Activated CD4-positive, alpha-beta memory T cell treated with anti-CD3 and anti-CD28 coated beads for 36 hours (primary cell): Measurements from ENCODE around the gene DDX31. TPM values are rescaled to one million over a fixed set of nuclear protein-coding genes. Genes with fewer than 3 reads are reported as not detected.
"Not testable (repeated sequence)": the region's sequence is repeated elsewhere in the genome, so short reads cannot be mapped to it uniquely, and the experiment has no call there.

Source experiments
- CTCF ChIA-PET: fragments of 350-600 bp; sonication (Branson Sonifier 250); formaldehyde crosslinking; loops from one replicate; lab custom pipeline; 2021; ENCODE audit warnings: antibody characterized with exemption, inconsistent platforms; lab: Charles Lee
- POLR2A ChIA-PET: fragments of 350-600 bp; sonication (Branson Sonifier 250); formaldehyde crosslinking; loops from one replicate; lab custom pipeline; 2021; ENCODE audit warnings: antibody characterized with exemption; lab: Charles Lee
- DNase-seq: peaks from one replicate; pipeline ENCODE4 v3.0.0-alpha.2; 2020
- H3K27ac Mint-ChIP-seq: one replicate; pipeline ENCODE4 v1.8.0; 2021; ENCODE audit warnings: mixed read lengths
- H3K27me3 Mint-ChIP-seq: one replicate; pipeline ENCODE4 v1.8.0; 2021; ENCODE audit warnings: mixed read lengths
- H3K36me3 Mint-ChIP-seq: one replicate; pipeline ENCODE4 v1.8.0; 2021; ENCODE audit warnings: mixed read lengths
- H3K4me1 Mint-ChIP-seq: one replicate; pipeline ENCODE4 v1.8.0; 2021; ENCODE audit warnings: low read depth, mixed read lengths
- H3K4me3 Mint-ChIP-seq: one replicate; pipeline ENCODE4 v1.8.0; 2021; ENCODE audit warnings: mild to moderate bottlenecking, mixed read lengths
- H3K9me3 Mint-ChIP-seq: one replicate; pipeline ENCODE4 v1.8.0; 2021; ENCODE audit warnings: mixed read lengths
- intact Hi-C: fragments of 100-400 bp; cut with micrococcal nuclease; formaldehyde crosslinking; loops from one replicate; pipeline ENCODE4 v1.15.1; 2023
- total RNA-seq, 2 experiments: library from RNA; stranded (reverse); gene quantifications; one replicate each; pipeline ENCODE4 v1.2.3, GENCODE V29; 2021

Gene DDX31
- total RNA-seq, 2 experiments from 2014 or later: 17.2 to 18.8 TPM

GRCh38 chr9:132571806-132572600 is 97.8 kb downstream of the DDX31 start:
- intact Hi-C loops: no loop called here
- Mint-ChIP-seq H3K27me3 (peaks cover 26% of the 10 kb centered on the region), H3K36me3 (no peaks in the 10 kb centered on the region), H3K4me3 (no peak overlapping the region), H3K9me3 (no peaks in the 10 kb centered on the region), H3K4me1 (no peaks in the 10 kb centered on the region), H3K27ac (no peak overlapping the region)
- ChIA-PET POLR2A (no interaction called here), CTCF (interaction anchor here (0.7 to 1.0 kb wide), 2 partner anchors 65 to 160 kb away, joined by 3 read pairs; no protein-coding TSS in a partner anchor)
- DNase-seq: no peak

GRCh38 chr9:132568787-132569186 is 101.0 kb downstream of the DDX31 start:
- H3K27me3 Mint-ChIP-seq, H3K4me1 Mint-ChIP-seq, DNase-seq, H3K27ac Mint-ChIP-seq, H3K36me3 Mint-ChIP-seq, intact Hi-C loops, POLR2A ChIA-PET, H3K9me3 Mint-ChIP-seq, H3K4me3 Mint-ChIP-seq, CTCF ChIA-PET: not testable (repeated sequence)

DNA sequence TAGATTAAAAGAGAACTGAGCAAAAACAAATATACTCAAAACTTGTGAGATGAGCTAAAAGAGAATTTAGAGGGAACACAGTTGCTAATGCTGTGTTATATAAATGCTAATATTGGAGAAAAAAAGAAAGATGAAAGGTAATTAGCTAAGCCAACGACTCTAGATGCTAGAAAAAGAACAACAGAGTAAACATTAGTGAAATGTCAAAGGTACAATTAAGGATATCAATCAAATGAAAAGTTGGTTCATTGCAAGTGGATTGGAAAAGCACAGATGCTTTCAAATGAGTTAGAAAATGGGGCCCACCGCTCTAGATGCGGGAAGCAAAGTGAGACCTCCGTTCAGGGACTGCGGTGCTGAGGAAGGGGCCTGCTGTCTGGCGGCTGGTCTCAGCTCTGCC is 105.3 kb downstream of the DDX31 start:
- Mint-ChIP-seq H3K4me1 (no peaks in the 10 kb centered on the region), H3K27me3 (peaks cover 8% of the 10 kb centered on the region), H3K27ac (no peak overlapping the region), H3K9me3 (peaks cover 3% of the 10 kb centered on the region), H3K4me3 (no peak overlapping the region), H3K36me3 (no peaks in the 10 kb centered on the region)
- DNase-seq: no peak
- intact Hi-C loops: no loop called here
- POLR2A ChIA-PET: no interaction called here
- CTCF ChIA-PET: interaction anchor here (0.6 kb wide), 1 partner anchor 11 kb away, joined by 3 read pairs; no protein-coding TSS in a partner anchor

GRCh38 chr9:132562306-132562573 is 107.5 kb downstream of the DDX31 start:
- H3K4me1 Mint-ChIP-seq: no peaks in the 10 kb centered on the region
- CTCF ChIA-PET: no interaction called here
- DNase-seq: no peak
- H3K36me3 Mint-ChIP-seq: no peaks in the 10 kb centered on the region
- H3K4me3 Mint-ChIP-seq: no peak overlapping the region
- peaks cover 5% of the 10 kb centered on the region for H3K9me3 Mint-ChIP-seq
- POLR2A ChIA-PET: no interaction called here
- peaks cover 15% of the 10 kb centered on the region for H3K27me3 Mint-ChIP-seq
- intact Hi-C loops: no loop called here
- H3K27ac Mint-ChIP-seq: no peak overlapping the region

- H3K4me3 Mint-ChIP-seq: no peak overlapping the region
- DNase-seq: no peak
- POLR2A ChIA-PET: no interaction called here
- no peaks in the 10 kb centered on the region for H3K4me1 Mint-ChIP-seq
- intact Hi-C loops: no loop called here
- no peaks in the 10 kb centered on the region for H3K36me3 Mint-ChIP-seq
- no peak overlapping the region for H3K27ac Mint-ChIP-seq
- peaks cover 5% of the 10 kb centered on the region for H3K9me3 Mint-ChIP-seq
- CTCF ChIA-PET: interaction anchor here (1.2 kb wide), 1 partner anchor 14 kb away, joined by 3 read pairs; no protein-coding TSS in a partner anchor
- peaks cover 16% of the 10 kb centered on the region for H3K27me3 Mint-ChIP-seq
Measured at GRCh38 chr9:132560616-132561202, 109.1 kb downstream of the DDX31 start.

DNA sequence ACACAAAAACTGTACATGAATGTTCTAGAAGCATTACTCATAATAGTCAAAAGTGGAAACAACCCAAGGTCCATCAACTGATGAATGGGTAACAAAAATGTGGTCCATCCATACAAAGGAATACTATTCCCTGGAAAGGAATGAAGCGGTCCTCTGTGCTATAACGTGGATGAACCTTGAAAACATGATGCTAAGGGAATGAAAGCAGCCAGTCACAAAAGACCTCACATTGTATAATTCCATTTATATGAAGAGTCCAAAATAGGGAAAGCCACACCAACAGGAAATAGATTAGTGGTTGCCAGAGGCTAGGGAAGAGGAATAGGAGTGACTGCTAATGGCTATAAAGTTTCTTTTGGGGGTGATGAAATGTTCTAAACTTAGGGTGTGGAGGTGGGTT is 110.1 kb downstream of the DDX31 start:
- peaks cover 19% of the 10 kb centered on the region for H3K27me3 Mint-ChIP-seq
- H3K36me3 Mint-ChIP-seq: no peaks in the 10 kb centered on the region
- no peaks in the 10 kb centered on the region for H3K4me1 Mint-ChIP-seq
- POLR2A ChIA-PET: no interaction called here
- peaks cover 5% of the 10 kb centered on the region for H3K9me3 Mint-ChIP-seq
- intact Hi-C loops: no loop called here
- H3K27ac Mint-ChIP-seq: no peak overlapping the region
- no peak overlapping the region for H3K4me3 Mint-ChIP-seq
- DNase-seq: no peak
- CTCF ChIA-PET: interaction anchor here (1.2 kb wide), 1 partner anchor 15 kb away, joined by 3 read pairs; no protein-coding TSS in a partner anchor

GRCh38 chr9:132557159-132557558 is 112.6 kb downstream of the DDX31 start:
- Mint-ChIP-seq H3K27ac (no peak overlapping the region), H3K4me1 (no peaks in the 10 kb centered on the region), H3K27me3 (peaks cover 19% of the 10 kb centered on the region), H3K36me3 (no peaks in the 10 kb centered on the region), H3K9me3 (peaks cover 5% of the 10 kb centered on the region), H3K4me3 (no peak overlapping the region)
- DNase-seq: no peak
- ChIA-PET CTCF (no interaction called here), POLR2A (no interaction called here)
- intact Hi-C loops: no loop called here

- H3K4me3 Mint-ChIP-seq: no peak overlapping the region
- DNase-seq: no peak
- CTCF ChIA-PET: no interaction called here
- POLR2A ChIA-PET: no interaction called here
- H3K36me3 Mint-ChIP-seq: no peaks in the 10 kb centered on the region
- H3K27ac Mint-ChIP-seq: no peak overlapping the region
- H3K9me3 Mint-ChIP-seq: peaks cover 5% of the 10 kb centered on the region
- intact Hi-C loops: no loop called here
- no peaks in the 10 kb centered on the region for H3K4me1 Mint-ChIP-seq
- H3K27me3 Mint-ChIP-seq: peaks cover 17% of the 10 kb centered on the region
Measured at GRCh38 chr9:132556714-132557113, 113.1 kb downstream of the DDX31 start.

GRCh38 chr9:132556235-132556634 is 113.5 kb downstream of the DDX31 start:
- H3K27ac Mint-ChIP-seq: no peak overlapping the region
- no peaks in the 10 kb centered on the region for H3K4me1 Mint-ChIP-seq
- DNase-seq: no peak
- ChIA-PET POLR2A (no interaction called here), CTCF (no interaction called here)
- peaks cover 17% of the 10 kb centered on the region for H3K27me3 Mint-ChIP-seq
- intact Hi-C loops: no loop called here
- H3K36me3 Mint-ChIP-seq: no peaks in the 10 kb centered on the region
- H3K9me3 Mint-ChIP-seq: peaks cover 5% of the 10 kb centered on the region
- H3K4me3 Mint-ChIP-seq: no peak overlapping the region

- POLR2A ChIA-PET: no interaction called here
- H3K4me3 Mint-ChIP-seq: no peak overlapping the region
- intact Hi-C loops: no loop called here
- no peaks in the 10 kb centered on the region for H3K4me1 Mint-ChIP-seq
- DNase-seq: no peak
- H3K9me3 Mint-ChIP-seq: peaks cover 5% of the 10 kb centered on the region
- CTCF ChIA-PET: no interaction called here
- H3K27me3 Mint-ChIP-seq: peaks cover 17% of the 10 kb centered on the region
- H3K36me3 Mint-ChIP-seq: no peaks in the 10 kb centered on the region
- no peak overlapping the region for H3K27ac Mint-ChIP-seq
Measured at GRCh38 chr9:132555528-132555927, 114.3 kb downstream of the DDX31 start.

GRCh38 chr9:132554755-132555154 is 115.0 kb downstream of the DDX31 start:
- H3K36me3 Mint-ChIP-seq: no peaks in the 10 kb centered on the region
- CTCF ChIA-PET: no interaction called here
- H3K4me3 Mint-ChIP-seq: no peak overlapping the region
- DNase-seq: no peak
- H3K27ac Mint-ChIP-seq: no peak overlapping the region
- peaks cover 5% of the 10 kb centered on the region for H3K9me3 Mint-ChIP-seq
- H3K27me3 Mint-ChIP-seq: peaks cover 15% of the 10 kb centered on the region
- intact Hi-C loops: no loop called here
- no peaks in the 10 kb centered on the region for H3K4me1 Mint-ChIP-seq
- POLR2A ChIA-PET: no interaction called here

- Mint-ChIP-seq H3K9me3 (no peaks in the 10 kb centered on the region), H3K4me3 (no peak overlapping the region), H3K27me3 (peaks cover 11% of the 10 kb centered on the region), H3K27ac (no peak overlapping the region), H3K36me3 (no peaks in the 10 kb centered on the region), H3K4me1 (no peaks in the 10 kb centered on the region)
- intact Hi-C loops: no loop called here
- CTCF ChIA-PET: no interaction called here
- no peak for DNase-seq
- POLR2A ChIA-PET: no interaction called here
Measured at GRCh38 chr9:132552041-132552440, 117.7 kb downstream of the DDX31 start.

- no peak for DNase-seq
- intact Hi-C loops: no loop called here
- no peaks in the 10 kb centered on the region for H3K36me3 Mint-ChIP-seq
- H3K27ac Mint-ChIP-seq: no peak overlapping the region
- H3K4me1 Mint-ChIP-seq: no peaks in the 10 kb centered on the region
- CTCF ChIA-PET: interaction anchor here (0.7 kb wide), 1 partner anchor 162 kb away, joined by 3 read pairs; no protein-coding TSS in a partner anchor
- H3K9me3 Mint-ChIP-seq: no peaks in the 10 kb centered on the region
- no peak overlapping the region for H3K4me3 Mint-ChIP-seq
- H3K27me3 Mint-ChIP-seq: peaks cover 11% of the 10 kb centered on the region
- POLR2A ChIA-PET: no interaction called here
Measured at GRCh38 chr9:132551556-132551955, 118.2 kb downstream of the DDX31 start.
